Measurements from ENCODE around the gene COL5A1.

COL5A1 gene

GRCh38 chr9:134841180-134841904 is 199.7 kb downstream of the COL5A1 start:
- Histone ChIP-seq H3K36me3 (ENCODE audit: insufficient read depth, low read length) (no peaks in the 10 kb centered on the region), H3K9ac (ENCODE audit: low read depth, low read length) (no peak overlapping the region), H3K79me2 (ENCODE audit: insufficient read depth, low read length) (no peaks in the 10 kb centered on the region), H3K4me3 (ENCODE audit: low read depth in 1 of 2, low read length in 2 of 2) (no peak overlapping the region), H3K4me1 (ENCODE audit: insufficient read depth, low read length) (no peaks in the 10 kb centered on the region), H4K20me1 (ENCODE audit: insufficient read depth, low read length) (no peaks in the 10 kb centered on the region), H3K9me3 (ENCODE audit: insufficient read depth, low read length, severe bottlenecking) (no peaks in the 10 kb centered on the region), H3K4me2 (ENCODE audit: insufficient read depth, low read length) (no peak overlapping the region), H3K27ac (ENCODE audit: low read length) (no peak overlapping the region), H3K27me3 (ENCODE audit: insufficient read depth, low read length, poor library complexity) (no peaks in the 10 kb centered on the region), H2AFZ (ENCODE audit: low read depth, low read length) (no peak overlapping the region)
- TF ChIP-seq EZH2 (IDR thresholded peaks at IDR 0.05; ENCODE audit: borderline replicate concordance, low read depth, low read length, severe bottlenecking), result no peak
- TF ChIP-seq, protein P1, sequence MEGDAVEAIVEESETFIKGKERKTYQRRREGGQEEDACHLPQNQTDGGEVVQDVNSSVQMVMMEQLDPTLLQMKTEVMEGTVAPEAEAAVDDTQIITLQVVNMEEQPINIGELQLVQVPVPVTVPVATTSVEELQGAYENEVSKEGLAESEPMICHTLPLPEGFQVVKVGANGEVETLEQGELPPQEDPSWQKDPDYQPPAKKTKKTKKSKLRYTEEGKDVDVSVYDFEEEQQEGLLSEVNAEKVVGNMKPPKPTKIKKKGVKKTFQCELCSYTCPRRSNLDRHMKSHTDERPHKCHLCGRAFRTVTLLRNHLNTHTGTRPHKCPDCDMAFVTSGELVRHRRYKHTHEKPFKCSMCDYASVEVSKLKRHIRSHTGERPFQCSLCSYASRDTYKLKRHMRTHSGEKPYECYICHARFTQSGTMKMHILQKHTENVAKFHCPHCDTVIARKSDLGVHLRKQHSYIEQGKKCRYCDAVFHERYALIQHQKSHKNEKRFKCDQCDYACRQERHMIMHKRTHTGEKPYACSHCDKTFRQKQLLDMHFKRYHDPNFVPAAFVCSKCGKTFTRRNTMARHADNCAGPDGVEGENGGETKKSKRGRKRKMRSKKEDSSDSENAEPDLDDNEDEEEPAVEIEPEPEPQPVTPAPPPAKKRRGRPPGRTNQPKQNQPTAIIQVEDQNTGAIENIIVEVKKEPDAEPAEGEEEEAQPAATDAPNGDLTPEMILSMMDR (IDR thresholded peaks at IDR 0.05; ENCODE audit: borderline replicate concordance, extremely low read depth, low read length, poor library complexity, severe bottlenecking), result no peak
- DNase-seq (no peak), ATAC-seq (ENCODE audit: insufficient read depth, low read depth) (no peak)

- no peak overlapping the region for H3K9ac ChIP-seq (ENCODE audit: low read depth, low read length)
- no peak overlapping the region for H3K27ac ChIP-seq (ENCODE audit: low read length)
- no peaks in the 10 kb centered on the region for H4K20me1 ChIP-seq (ENCODE audit: insufficient read depth, low read length)
- no peak overlapping the region for H2AFZ ChIP-seq (ENCODE audit: low read depth, low read length)
- DNase-seq (no peak), ATAC-seq (ENCODE audit: insufficient read depth, low read depth) (no peak)
- no peaks in the 10 kb centered on the region for H3K27me3 ChIP-seq (ENCODE audit: insufficient read depth, low read length, poor library complexity)
- H3K4me1 ChIP-seq (ENCODE audit: insufficient read depth, low read length), result no peaks in the 10 kb centered on the region
- H3K9me3 ChIP-seq (ENCODE audit: insufficient read depth, low read length, severe bottlenecking), result no peaks in the 10 kb centered on the region
- H3K36me3 ChIP-seq (ENCODE audit: insufficient read depth, low read length), result no peaks in the 10 kb centered on the region
- H3K4me3 ChIP-seq (ENCODE audit: low read depth in 1 of 2, low read length in 2 of 2), result no peak overlapping the region
- H3K79me2 ChIP-seq (ENCODE audit: insufficient read depth, low read length), result no peaks in the 10 kb centered on the region
- no peak overlapping the region for H3K4me2 ChIP-seq (ENCODE audit: insufficient read depth, low read length)
- TF ChIP-seq EZH2 (IDR thresholded peaks at IDR 0.05; ENCODE audit: borderline replicate concordance, low read depth, low read length, severe bottlenecking), result no peak
- TF ChIP-seq, protein P1 (IDR thresholded peaks at IDR 0.05; ENCODE audit: borderline replicate concordance, extremely low read depth, low read length, poor library complexity, severe bottlenecking), result no peak
Measured at GRCh38 chr9:134842321-134842720, 200.7 kb downstream of the COL5A1 start.

DNA sequence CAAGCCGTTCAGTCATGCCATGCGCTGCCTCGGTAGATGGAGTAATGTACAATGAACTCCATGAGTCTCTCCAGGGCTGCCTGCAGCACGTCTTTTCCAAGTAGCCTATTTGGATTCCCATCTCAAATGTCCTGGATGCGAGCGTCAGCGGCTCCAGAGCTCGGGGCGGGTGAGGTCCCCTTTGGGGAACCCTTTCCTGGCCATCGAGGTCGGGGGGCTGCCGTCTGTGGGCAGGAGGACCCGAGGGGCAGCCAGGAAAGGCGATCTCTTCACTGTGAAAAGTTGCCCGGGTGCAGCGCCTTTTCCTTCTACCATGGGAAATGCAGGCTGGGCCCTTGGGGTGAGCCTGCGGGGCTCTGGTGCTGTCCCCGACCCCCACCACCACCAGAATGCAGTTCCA is 202.1 kb downstream of the COL5A1 start:
- TF ChIP-seq, protein P1 (IDR thresholded peaks at IDR 0.05; ENCODE audit: borderline replicate concordance, extremely low read depth, low read length, poor library complexity, severe bottlenecking), result no peak
- no peak for TF ChIP-seq EZH2 (IDR thresholded peaks at IDR 0.05; ENCODE audit: borderline replicate concordance, low read depth, low read length, severe bottlenecking)
- Histone ChIP-seq H3K4me3 (ENCODE audit: low read depth in 1 of 2, low read length in 2 of 2) (no peak overlapping the region), H3K79me2 (ENCODE audit: insufficient read depth, low read length) (no peaks in the 10 kb centered on the region), H3K27ac (ENCODE audit: low read length) (no peak overlapping the region), H3K36me3 (ENCODE audit: insufficient read depth, low read length) (no peaks in the 10 kb centered on the region), H3K4me1 (ENCODE audit: insufficient read depth, low read length) (no peaks in the 10 kb centered on the region), H3K9me3 (ENCODE audit: insufficient read depth, low read length, severe bottlenecking) (peaks cover 8% of the 10 kb centered on the region), H3K9ac (ENCODE audit: low read depth, low read length) (no peak overlapping the region), H3K27me3 (ENCODE audit: insufficient read depth, low read length, poor library complexity) (no peaks in the 10 kb centered on the region), H2AFZ (ENCODE audit: low read depth, low read length) (no peak overlapping the region), H3K4me2 (ENCODE audit: insufficient read depth, low read length) (no peak overlapping the region), H4K20me1 (ENCODE audit: insufficient read depth, low read length) (no peaks in the 10 kb centered on the region)
- no peak for DNase-seq
- ATAC-seq (ENCODE audit: insufficient read depth, low read depth), result no peak

Measured in DND-41 (cell line).